Heart right ventricle (tissue), 16 donors: ENCODE measurements around the gene FGF19. TPM values are rescaled to one million over a fixed set of nuclear protein-coding genes. Genes with fewer than 3 reads are reported as not detected.

ENCODE experiments used
- ATAC-seq, 8 donors: fragments of 200-7000 bp; cut with Tn5 transposase; one replicate each; pipeline ENCODE4 v1.9.1; 2020; ENCODE audit warnings: mild to moderate bottlenecking in 8 of 8, moderate library complexity in 8 of 8, moderate number of reproducible peaks in 1 of 8
- DNase-seq, 2 donors: peaks; one replicate each; pipeline ENCODE4 v3.0.0-alpha.2; 2020
- H3K27ac ChIP-seq, 10 donors: fragments of 200-600 bp; sonication (generic) in 2 of 10; one replicate each; pipeline versions ENCODE4 v1.5.0 to v1.8.0; 2020 to 2022; ENCODE audit warnings: mild to moderate bottlenecking in 3 of 10
- H3K27me3 ChIP-seq, 7 donors: fragments of 200-600 bp; one replicate each; pipeline ENCODE4 v1.8.0; 2021 to 2022; ENCODE audit warnings: mild to moderate bottlenecking in 2 of 7
- H3K36me3 ChIP-seq, 9 donors: fragments of 200-600 bp; sonication (generic) in 1 of 9; one replicate each; pipeline versions ENCODE4 v1.5.0 to v1.8.0; 2020 to 2022; ENCODE audit warnings: mild to moderate bottlenecking in 2 of 9
- H3K4me1 ChIP-seq, 9 donors: fragments of 200-600 bp; sonication (generic) in 1 of 9; one replicate each; pipeline versions ENCODE4 v1.5.0 to v1.8.0; 2020 to 2022; ENCODE audit warnings: mild to moderate bottlenecking in 4 of 9
- H3K4me3 ChIP-seq, 10 donors: fragments of 200-600 bp; sonication (generic) in 2 of 10; one replicate each; pipeline versions ENCODE4 v1.5.0 to v1.8.0; 2020 to 2022; ENCODE audit warnings: mild to moderate bottlenecking in 7 of 10, moderate library complexity in 2 of 10
- H3K9me3 ChIP-seq, 11 donors: fragments of 200-600 bp in 10 of 11; sonication (generic) in 2 of 11; one replicate each; pipeline versions ENCODE4 v1.5.0 to v1.8.0; 2013 to 2022; ENCODE audit warnings: mild to moderate bottlenecking in 2 of 11, control low read depth in 1 of 11, moderate library complexity in 1 of 11
- CTCF ChIP-seq, 9 donors: fragments of 200-600 bp; sonication (generic) in 2 of 9; IDR thresholded peaks; one replicate each; pipeline versions ENCODE4 v1.5.0 to v1.8.0; 2021 to 2022; ENCODE audit warnings: antibody characterized with exemption in 9 of 9, mild to moderate bottlenecking in 5 of 9, moderate library complexity in 1 of 9
- WGBS, 2 donors: extraction: QIAGEN DNeasy Blood & Tissue Kit; methylation state at CpG; one replicate each; pipeline ENCODE4 v1.1.7; 2013; ENCODE audit warnings: inconsistent platforms in 1 of 2; 5-methylcytosine and 5-hydroxymethylcytosine counted together
- intact Hi-C, 10 donors: fragments of 100-400 bp; cut with DNase I; formaldehyde crosslinking; loops; one replicate each; pipeline versions ENCODE4 v1.11.1 to v1.14.2; 2022
- polyA plus RNA-seq, 2 donors: library from polyadenylated mRNA; stranded (reverse); fragments of 200-250 nt; gene quantifications; one replicate each; pipeline ENCODE4 v1.2.3, GENCODE V29; 2013
- total RNA-seq, 10 donors: library from RNA; stranded (reverse); fragmentation: NEBNext Ultra II Directional in 3 of 10; extraction: Animal tissue kit (Norgen Biotek cat#: 25700) in 3 of 10; gene quantifications; one replicate each; pipeline versions ENCODE4 v1.2.1 to v1.2.4, GENCODE V29; 2021 to 2023
- donor health status: Arrhythmogenic right ventricular cardiomyopathy.
- donor health status: ischemic (EF 13 %, LVEDD 7.1; RV severe dilation, severe dysfunction).
- donor health status: healthy with polysubstance abuse.
- donor health status: DM: no; HTN: yes; CAD: no.
- donor health status: DM: no; HTN: no; CAD: no.
- donor health status: ischemic (EF 25% LVEDD 6.9; RV normal size, moderate dysfunction).
- donor health status: ischemic (EF 25% LVEDD 5.7; RV mildly dilated, moderate dysfunction).
- donor health status: healthy.
- donor health status: DM: yes; HTN: yes; CAD: no.
- donor health status: Ischemic cardiomyopathy.
- donor health status: ischemic (EF 35%, LVEDD 5.7; RV mildly dilated, moderate dysfunction).
- donor health status: nonischemic (EF 11% LVEDD 7.7; RV severe dilation, severe dysfunction).
- donor health status: DM: yes; HTN: yes; CAD: no.
- donor health status: PGD.
- donor health status: ischemic (EF 29% LVEDD 5.4; RV normal size, mild dysfunction).
- donor health status: nonischemic (EF 23%, LVEDD 6.1; RV moderate dilation, normal function).

Gene FGF19
- total and polyA plus RNA-seq, 12 donors = not detected

GRCh38 chr11:69708736-69709401 is 5.0 kb upstream of the FGF19 start:
- no peak for ATAC-seq
- TF ChIP-seq CTCF (IDR thresholded peaks at IDR 0.05) = no peak
- Histone ChIP-seq H3K27ac (no peak overlapping the region), H3K4me1 (peaks cover 0 to 12% (median 9%) of the 10 kb centered on the region in 9 donors), H3K4me3 (no peak overlapping the region), H3K27me3 (peaks cover 12 to 85% (median 70%) of the 10 kb centered on the region in 7 donors), H3K9me3 (no peaks in the 10 kb centered on the region), H3K36me3 (no peaks in the 10 kb centered on the region)
- DNase-seq = no peak
- 60 to 64% methylated on average over 15 of the region's 15 CpGs for WGBS, 2 donors
- intact Hi-C loops = loop anchor here in 1 of 10 donors (5.0 kb wide), 1 partner anchor 173 kb away; no protein-coding TSS in a partner anchor

- H3K4me3 ChIP-seq = no peak overlapping the region
- peaks cover 0 to 26% (median 15%) of the 10 kb centered on the region in 9 donors for H3K4me1 ChIP-seq
- no peaks in the 10 kb centered on the region for H3K36me3 ChIP-seq
- ATAC-seq = no peak
- no peaks in the 10 kb centered on the region for H3K9me3 ChIP-seq
- peaks cover 24 to 87% (median 81%) of the 10 kb centered on the region in 7 donors for H3K27me3 ChIP-seq
- DNase-seq = no peak
- intact Hi-C loops = loop anchor here in 1 of 10 donors (5.0 kb wide), 1 partner anchor 175 kb away; no protein-coding TSS in a partner anchor
- 51 to 54% methylated on average over 7 of the region's 7 CpGs for WGBS, 2 donors
- no peak overlapping the region for H3K27ac ChIP-seq
- TF ChIP-seq CTCF (IDR thresholded peaks at IDR 0.05) = no peak
Measured at GRCh38 chr11:69707176-69707575, 3.4 kb upstream of the FGF19 start.

GRCh38 chr11:69705901-69706787 is 2.3 kb upstream of the FGF19 start:
- no peak for TF ChIP-seq CTCF (IDR thresholded peaks at IDR 0.05)
- WGBS, 2 donors = 51 to 59% methylated on average over 20 of the region's 20 CpGs
- no peaks in the 10 kb centered on the region for H3K36me3 ChIP-seq
- DNase-seq (no peak), ATAC-seq (no peak)
- H3K27ac ChIP-seq = no peak overlapping the region
- peaks cover 24 to 97% (median 84%) of the 10 kb centered on the region in 7 donors for H3K27me3 ChIP-seq
- H3K9me3 ChIP-seq = no peaks in the 10 kb centered on the region
- no peak overlapping the region for H3K4me3 ChIP-seq
- intact Hi-C loops = loop anchor here in 1 of 10 donors (5.0 kb wide), 1 partner anchor 176 kb away; no protein-coding TSS in a partner anchor
- H3K4me1 ChIP-seq = peaks cover 0 to 31% (median 19%) of the 10 kb centered on the region in 9 donors

- DNase-seq = no peak
- no peak for ATAC-seq
- no peak overlapping the region for H3K4me3 ChIP-seq
- intact Hi-C loops = loop anchor here in 1 of 10 donors (5.0 kb wide), 1 partner anchor 177 kb away; no protein-coding TSS in a partner anchor
- H3K36me3 ChIP-seq = no peaks in the 10 kb centered on the region
- H3K27ac ChIP-seq = no peak overlapping the region
- H3K9me3 ChIP-seq = no peaks in the 10 kb centered on the region
- 22% methylated on average over 18 of the region's 18 CpGs for WGBS, 2 donors
- TF ChIP-seq CTCF (IDR thresholded peaks at IDR 0.05) = no peak
- peaks cover 5 to 38% (median 26%) of the 10 kb centered on the region in 9 donors for H3K4me1 ChIP-seq
- H3K27me3 ChIP-seq = peaks cover 24 to 97% (median 88%) of the 10 kb centered on the region in 7 donors
Measured at GRCh38 chr11:69705351-69705811, 1.6 kb upstream of the FGF19 start.
